22Rv1 (cell line): ENCODE data around the gene LZTS2.

Experiments
- H3K27ac ChIP-seq: fragments of 450-650 bp; 2 replicates; pipeline ENCODE4 v1.5.1; 2017
- ZFX ChIP-seq: fragments of 450-650 bp; IDR thresholded peaks from 2 replicates; pipeline ENCODE4 v1.6.1; 2017; ENCODE audit warnings: antibody characterized with exemption, borderline replicate concordance
- TF ChIP-seq, protein P1 (sequence below): fragments of 450-650 bp; IDR thresholded peaks from 2 replicates; pipeline ENCODE4 v1.5.1; 2017; ENCODE audit warnings: mild to moderate bottlenecking

Gene LZTS2

DNA sequence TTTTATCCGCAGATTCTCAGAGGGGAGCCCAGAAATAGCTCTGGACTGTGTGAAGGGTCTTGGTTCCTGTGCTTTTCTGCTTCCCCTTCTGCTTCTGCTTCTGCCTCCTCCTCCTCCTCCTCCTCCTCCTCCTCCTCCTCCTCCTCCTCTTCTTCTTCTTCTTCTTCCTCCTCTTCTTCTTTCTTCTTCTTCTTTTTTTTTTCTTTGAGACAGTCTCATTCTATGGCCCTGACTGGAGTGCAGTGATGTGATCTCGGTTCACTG is 19.8 kb downstream of the LZTS2 start:
- TF ChIP-seq, protein P1, sequence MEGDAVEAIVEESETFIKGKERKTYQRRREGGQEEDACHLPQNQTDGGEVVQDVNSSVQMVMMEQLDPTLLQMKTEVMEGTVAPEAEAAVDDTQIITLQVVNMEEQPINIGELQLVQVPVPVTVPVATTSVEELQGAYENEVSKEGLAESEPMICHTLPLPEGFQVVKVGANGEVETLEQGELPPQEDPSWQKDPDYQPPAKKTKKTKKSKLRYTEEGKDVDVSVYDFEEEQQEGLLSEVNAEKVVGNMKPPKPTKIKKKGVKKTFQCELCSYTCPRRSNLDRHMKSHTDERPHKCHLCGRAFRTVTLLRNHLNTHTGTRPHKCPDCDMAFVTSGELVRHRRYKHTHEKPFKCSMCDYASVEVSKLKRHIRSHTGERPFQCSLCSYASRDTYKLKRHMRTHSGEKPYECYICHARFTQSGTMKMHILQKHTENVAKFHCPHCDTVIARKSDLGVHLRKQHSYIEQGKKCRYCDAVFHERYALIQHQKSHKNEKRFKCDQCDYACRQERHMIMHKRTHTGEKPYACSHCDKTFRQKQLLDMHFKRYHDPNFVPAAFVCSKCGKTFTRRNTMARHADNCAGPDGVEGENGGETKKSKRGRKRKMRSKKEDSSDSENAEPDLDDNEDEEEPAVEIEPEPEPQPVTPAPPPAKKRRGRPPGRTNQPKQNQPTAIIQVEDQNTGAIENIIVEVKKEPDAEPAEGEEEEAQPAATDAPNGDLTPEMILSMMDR, result no peak
- no peak for TF ChIP-seq ZFX
- H3K27ac ChIP-seq, result no peak overlapping the region

- TF ChIP-seq, protein P1, result no peak
- TF ChIP-seq ZFX, result no peak
- no peak overlapping the region for H3K27ac ChIP-seq
Measured at GRCh38 chr10:101020427-101021075, 20.9 kb downstream of the LZTS2 start.

DNA sequence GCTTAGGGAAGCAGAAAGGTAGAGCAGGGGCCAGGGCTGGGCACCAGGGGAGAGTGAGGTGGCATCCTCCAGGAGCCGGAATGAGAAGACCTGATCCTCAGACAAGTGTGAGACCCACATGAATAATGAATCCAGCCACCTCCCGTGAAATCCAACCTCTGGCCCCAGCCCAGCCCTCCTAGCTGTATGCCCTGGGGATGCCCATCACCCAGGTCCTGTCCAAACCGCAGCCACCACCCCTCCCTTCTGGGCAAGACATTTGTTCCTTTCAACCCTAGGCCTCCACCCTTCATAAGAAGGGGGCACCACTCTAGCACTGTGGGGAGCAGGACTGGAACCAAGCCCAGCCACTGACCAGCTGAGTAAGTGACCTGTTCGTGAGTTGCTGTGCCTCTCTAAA is 21.6 kb downstream of the LZTS2 start:
- no peak for TF ChIP-seq ZFX
- TF ChIP-seq, protein P1, result no peak
- no peak overlapping the region for H3K27ac ChIP-seq

- TF ChIP-seq, protein P1, result no peak
- TF ChIP-seq ZFX, result no peak
- H3K27ac ChIP-seq, result no peak overlapping the region
Measured at GRCh38 chr10:101021692-101022251, 22.2 kb downstream of the LZTS2 start.

DNA sequence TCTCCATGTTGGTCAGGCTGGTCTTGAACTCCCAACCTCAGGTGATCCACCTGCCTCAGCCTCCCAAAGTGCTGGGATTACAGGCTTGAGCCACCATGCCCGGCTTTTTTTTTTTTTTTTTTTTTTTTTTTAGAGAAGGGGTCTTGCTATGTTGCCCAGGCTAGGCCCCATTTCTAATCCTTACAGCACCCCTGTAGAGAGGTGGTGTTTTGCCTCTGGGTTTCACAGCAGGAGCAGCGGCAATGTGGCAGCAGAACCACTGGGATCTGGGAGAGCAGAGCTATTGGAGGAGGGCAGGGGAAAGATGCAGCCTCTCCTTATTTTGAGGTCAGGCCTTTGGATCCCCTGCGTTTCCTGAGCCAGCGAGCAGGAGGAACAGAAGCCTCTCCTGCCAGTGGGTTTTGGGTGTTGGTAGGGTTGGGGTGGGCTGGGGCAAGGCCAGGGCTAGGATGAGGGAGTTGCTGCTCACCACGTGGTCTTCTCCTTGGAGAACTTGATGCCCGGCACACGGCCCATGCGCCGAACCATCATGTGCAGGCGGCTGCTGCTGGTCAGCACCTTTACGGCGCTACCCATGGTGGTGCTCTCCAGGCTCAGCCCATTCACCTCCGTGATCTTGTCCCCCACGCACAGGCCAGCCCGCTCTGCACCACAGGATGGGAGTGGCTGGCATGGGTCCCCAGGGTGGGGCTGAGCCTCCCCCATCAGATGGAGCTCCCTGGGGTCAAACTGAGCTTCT is 23.5 kb downstream of the LZTS2 start:
- no peak for TF ChIP-seq ZFX
- TF ChIP-seq, protein P1, result no peak
- no peak overlapping the region for H3K27ac ChIP-seq

DNA sequence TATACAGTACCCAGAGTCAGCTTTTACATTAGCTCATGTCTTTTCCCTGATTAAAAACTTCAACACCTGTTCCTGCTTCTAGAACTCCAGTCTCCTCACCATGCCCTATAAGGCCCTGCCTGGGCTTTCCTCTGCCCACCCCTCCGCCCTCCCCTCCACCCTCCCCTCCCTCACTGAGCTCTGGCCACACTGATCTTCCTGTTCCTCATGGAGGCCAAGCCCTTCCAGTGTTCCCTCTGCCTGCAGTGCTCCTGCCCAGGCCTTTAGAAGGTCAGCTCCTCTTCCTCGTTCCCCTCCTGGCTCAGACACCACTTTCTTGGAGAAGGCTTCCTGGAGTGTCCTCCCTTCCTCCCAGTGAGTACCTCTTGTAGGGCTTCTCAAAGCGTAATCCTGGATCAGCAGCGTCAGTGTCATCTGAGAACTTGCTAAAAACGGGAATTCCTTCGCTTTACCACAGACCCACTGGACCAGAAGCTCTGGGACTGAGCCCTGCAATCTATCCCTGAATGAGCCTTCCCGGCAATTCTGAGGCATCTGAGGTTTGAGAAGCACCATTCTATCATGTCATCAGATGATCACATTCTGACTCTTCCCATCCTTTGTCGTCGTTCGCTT is 27.6 kb downstream of the LZTS2 start:
- no peak overlapping the region for H3K27ac ChIP-seq
- TF ChIP-seq, protein P1, result no peak
- TF ChIP-seq ZFX, result no peak
